ENCODE data around the gene RAPGEF5.

The RAPGEF5 gene

GRCh38 chr7:22351878-22352277 lies 5.1 kb downstream of the RAPGEF5 start:
- no peak overlapping the region for H3K4me3 ChIP-seq (ENCODE audit: control insufficient read depth, low read depth, low read length)
- DNase-seq (ENCODE audit: low read depth) = peak; percentile 17
- TF ChIP-seq, protein P1, sequence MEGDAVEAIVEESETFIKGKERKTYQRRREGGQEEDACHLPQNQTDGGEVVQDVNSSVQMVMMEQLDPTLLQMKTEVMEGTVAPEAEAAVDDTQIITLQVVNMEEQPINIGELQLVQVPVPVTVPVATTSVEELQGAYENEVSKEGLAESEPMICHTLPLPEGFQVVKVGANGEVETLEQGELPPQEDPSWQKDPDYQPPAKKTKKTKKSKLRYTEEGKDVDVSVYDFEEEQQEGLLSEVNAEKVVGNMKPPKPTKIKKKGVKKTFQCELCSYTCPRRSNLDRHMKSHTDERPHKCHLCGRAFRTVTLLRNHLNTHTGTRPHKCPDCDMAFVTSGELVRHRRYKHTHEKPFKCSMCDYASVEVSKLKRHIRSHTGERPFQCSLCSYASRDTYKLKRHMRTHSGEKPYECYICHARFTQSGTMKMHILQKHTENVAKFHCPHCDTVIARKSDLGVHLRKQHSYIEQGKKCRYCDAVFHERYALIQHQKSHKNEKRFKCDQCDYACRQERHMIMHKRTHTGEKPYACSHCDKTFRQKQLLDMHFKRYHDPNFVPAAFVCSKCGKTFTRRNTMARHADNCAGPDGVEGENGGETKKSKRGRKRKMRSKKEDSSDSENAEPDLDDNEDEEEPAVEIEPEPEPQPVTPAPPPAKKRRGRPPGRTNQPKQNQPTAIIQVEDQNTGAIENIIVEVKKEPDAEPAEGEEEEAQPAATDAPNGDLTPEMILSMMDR (conservative IDR thresholded peaks at IDR 0.05; ENCODE audit: control insufficient read depth, insufficient read depth, low read depth, low read length) = no peak

DNA sequence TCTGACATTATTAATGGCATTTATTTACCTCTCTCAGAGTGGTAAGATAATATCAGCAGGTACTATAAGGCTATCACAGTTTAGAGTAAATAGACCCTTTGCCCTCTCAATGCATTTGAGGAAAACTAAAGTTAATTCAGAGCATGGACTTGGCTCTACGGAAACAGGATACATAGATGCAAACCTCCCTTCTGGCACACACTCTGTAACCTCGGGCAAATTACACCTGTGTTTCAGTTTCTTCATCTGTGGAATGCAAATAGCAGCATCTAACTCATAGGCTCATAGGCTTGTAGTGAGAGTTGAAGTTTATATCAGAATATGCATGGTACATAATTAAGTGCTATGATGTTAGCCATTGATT lies 5.6 kb downstream of the RAPGEF5 start:
- DNase-seq (ENCODE audit: low read depth) = no peak
- TF ChIP-seq, protein P1 (conservative IDR thresholded peaks at IDR 0.05; ENCODE audit: control insufficient read depth, insufficient read depth, low read depth, low read length) = no peak
- H3K4me3 ChIP-seq (ENCODE audit: control insufficient read depth, low read depth, low read length) = no peak overlapping the region

GRCh38 chr7:22350466-22351328 lies 6.3 kb downstream of the RAPGEF5 start:
- DNase-seq (ENCODE audit: low read depth) = no peak
- TF ChIP-seq, protein P1 (conservative IDR thresholded peaks at IDR 0.05; ENCODE audit: control insufficient read depth, insufficient read depth, low read depth, low read length) = no peak
- no peak overlapping the region for H3K4me3 ChIP-seq (ENCODE audit: control insufficient read depth, low read depth, low read length)

- TF ChIP-seq, protein P1 (conservative IDR thresholded peaks at IDR 0.05; ENCODE audit: control insufficient read depth, insufficient read depth, low read depth, low read length) = no peak
- DNase-seq (ENCODE audit: low read depth) = no peak
- no peak overlapping the region for H3K4me3 ChIP-seq (ENCODE audit: control insufficient read depth, low read depth, low read length)
Observed at GRCh38 chr7:22348379-22348778, 8.6 kb downstream of the RAPGEF5 start.

- H3K4me3 ChIP-seq (ENCODE audit: control insufficient read depth, low read depth, low read length) = no peak overlapping the region
- TF ChIP-seq, protein P1 (conservative IDR thresholded peaks at IDR 0.05; ENCODE audit: control insufficient read depth, insufficient read depth, low read depth, low read length) = no peak
- no peak for DNase-seq (ENCODE audit: low read depth)
Observed at GRCh38 chr7:22346383-22347107, 10.4 kb downstream of the RAPGEF5 start.

GRCh38 chr7:22344655-22345054 lies 12.3 kb downstream of the RAPGEF5 start:
- H3K4me3 ChIP-seq (ENCODE audit: control insufficient read depth, low read depth, low read length) = no peak overlapping the region
- TF ChIP-seq, protein P1 (conservative IDR thresholded peaks at IDR 0.05; ENCODE audit: control insufficient read depth, insufficient read depth, low read depth, low read length) = no peak
- DNase-seq (ENCODE audit: low read depth) = no peak
